HG03103 (cell line): ENCODE measurements around the gene PLSCR5.

Experiments
- ATAC-seq: cut with Tn5 transposase; IDR thresholded peaks from one replicate; pipeline ENCODE4 v1.9.1; 2021; ENCODE audit warnings: low read depth; ENCODE audit not compliant: unreplicated experiment

Gene PLSCR5

GRCh38 chr3:146544929-146545528, 60.1 kb downstream of the PLSCR5 start:
- ATAC-seq = no peak

DNA sequence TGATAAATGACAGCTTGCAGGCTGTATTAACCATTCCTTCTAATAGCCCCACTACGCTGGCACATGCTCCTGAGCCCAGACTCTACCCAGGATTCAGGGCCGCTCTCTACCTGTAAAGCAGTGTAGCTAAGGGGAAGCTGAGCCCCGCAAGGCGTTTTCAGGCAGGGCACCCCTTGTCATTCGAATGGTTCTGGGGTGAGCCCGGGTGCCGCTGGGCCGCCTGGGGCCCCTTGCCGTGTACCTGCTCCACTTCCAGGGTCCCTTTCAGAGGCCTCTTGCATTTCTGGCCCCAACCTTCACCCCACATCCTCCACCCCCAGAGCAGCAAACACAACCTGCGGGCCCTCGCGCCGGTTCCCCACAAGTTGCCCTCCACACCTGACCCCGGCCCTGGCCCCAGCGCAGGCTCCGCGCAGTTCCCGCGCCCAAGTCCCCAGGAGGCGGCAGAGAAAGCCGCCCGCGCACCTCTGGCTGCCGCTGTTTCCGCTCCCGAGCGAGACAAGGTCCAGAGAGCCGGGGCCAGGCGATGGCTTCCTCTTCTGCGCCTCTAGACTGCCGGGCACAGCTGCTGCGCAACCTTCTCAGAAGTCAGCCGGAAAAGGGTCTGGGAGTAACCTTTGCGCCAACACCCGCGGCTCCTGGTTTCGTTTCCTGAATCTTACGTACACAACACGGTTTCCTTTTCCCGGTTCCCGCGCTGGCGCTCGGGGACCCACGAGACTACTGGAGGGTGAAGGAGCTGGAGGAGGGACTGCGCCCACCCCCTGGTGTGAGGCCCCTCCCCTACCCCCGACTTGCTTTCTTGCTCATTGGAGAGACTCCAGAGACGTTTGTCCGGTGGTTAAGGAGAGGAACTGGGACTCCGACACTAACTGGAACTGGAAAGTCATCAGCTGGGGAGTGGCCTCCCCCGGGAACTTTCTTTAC, 60.9 kb downstream of the PLSCR5 start, which contains the start of gene PLSCR1:
Gene PLSCR1 (minus strand): TSS at position 606 of the 927 bp plus-strand sequence. CDS start 8,055 bp downstream, outside the sequence.
- ATAC-seq = peak; percentile 80

GRCh38 chr3:146543461-146544001, 61.6 kb downstream of the PLSCR5 start:
- peak; percentile 6 for ATAC-seq

DNA sequence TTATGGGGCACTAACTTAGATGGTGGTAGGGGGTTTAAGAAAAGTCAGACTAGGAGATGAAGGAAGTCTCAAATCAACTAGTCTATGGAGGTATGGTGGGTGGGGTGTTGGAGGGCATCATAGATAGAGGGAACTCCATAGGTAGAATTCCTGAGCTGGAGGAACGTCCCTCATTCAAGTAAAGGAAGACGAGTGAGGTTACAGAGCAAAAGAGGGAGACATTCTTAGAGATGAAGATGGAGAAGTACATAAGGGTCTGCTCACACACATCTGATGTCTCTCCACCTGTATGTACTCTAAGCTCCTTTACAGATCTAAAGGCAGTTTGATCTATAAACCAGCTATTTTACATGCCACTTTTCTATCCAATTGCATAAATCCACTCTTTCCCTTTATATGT, 62.2 kb downstream of the PLSCR5 start:
- no peak for ATAC-seq

DNA sequence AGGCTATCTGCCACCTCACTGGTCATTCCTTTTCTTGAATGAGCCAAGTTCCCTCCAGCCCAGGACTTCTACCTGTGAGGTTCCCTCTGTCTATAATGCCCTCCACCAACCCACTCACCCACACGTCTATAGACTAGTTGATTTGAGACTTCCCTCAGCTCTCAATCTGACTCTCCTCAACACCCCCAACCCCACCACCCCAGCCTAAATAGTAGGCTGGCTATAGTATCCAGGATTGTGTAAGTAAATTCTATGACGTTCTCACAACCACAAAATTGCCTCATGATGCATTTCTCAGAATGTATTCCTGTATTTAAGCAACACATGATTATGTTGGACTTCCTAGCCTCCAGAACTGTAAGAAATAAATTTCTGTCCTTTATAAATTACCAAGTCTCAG, 63.0 kb downstream of the PLSCR5 start:
- ATAC-seq = no peak

GRCh38 chr3:146540978-146541377, 64.2 kb downstream of the PLSCR5 start:
- no peak for ATAC-seq

DNA sequence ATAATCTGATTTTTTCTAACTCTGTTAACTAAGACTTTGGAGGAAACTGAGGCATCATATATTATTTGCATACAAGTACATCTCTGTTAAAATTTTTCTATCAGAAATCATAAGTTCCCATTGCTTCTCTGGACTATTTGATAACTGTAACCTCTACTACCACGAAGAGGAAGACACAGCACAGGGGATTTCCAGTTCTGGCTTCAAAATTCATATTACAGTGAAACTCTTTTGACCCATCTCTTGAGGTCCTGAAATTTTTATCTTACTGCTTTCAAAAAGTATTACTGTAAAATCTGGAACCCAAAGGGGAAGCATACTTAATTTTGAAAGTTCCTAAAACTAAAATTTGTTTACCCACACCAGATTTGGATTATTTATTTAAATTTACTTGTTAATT, 64.9 kb downstream of the PLSCR5 start:
- ATAC-seq = no peak

GRCh38 chr3:146539315-146539714, 65.8 kb downstream of the PLSCR5 start:
- ATAC-seq = no peak

DNA sequence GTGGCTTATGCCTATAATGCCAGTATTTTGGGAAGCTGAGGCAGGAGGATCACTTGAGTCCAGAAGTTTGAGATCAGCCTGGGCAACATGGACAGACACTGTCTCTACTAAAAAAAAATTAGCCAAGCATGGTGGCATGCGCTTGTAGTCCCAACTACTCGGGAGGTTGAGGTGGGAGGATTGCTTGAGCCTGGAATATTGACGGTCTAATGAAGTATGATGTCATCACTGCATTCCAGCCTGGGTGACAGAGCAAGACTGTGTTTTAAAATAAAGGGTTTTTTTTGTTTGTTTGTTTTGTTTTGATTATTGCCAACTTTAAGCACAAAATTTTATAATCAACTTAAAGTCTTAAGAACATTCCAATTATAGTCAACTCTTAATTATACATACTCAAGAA, 67.5 kb downstream of the PLSCR5 start:
- no peak for ATAC-seq

GRCh38 chr3:146536681-146537080, 68.5 kb downstream of the PLSCR5 start:
- ATAC-seq = no peak
